Fibroblast of mammary gland (primary cell): ENCODE results near the gene ALDOC.

Experiments used
- DNase-seq: peaks from one replicate; pipeline ENCODE4 v3.0.0-alpha.2; 2010; ENCODE audit warnings: low read depth
- H3K4me3 ChIP-seq: 2 replicates; pipeline ENCODE4 v1.5.1; 2011; ENCODE audit warnings: low read depth, mild to moderate bottlenecking, low read length, moderate library complexity; ENCODE audit not compliant: control insufficient read depth
- TF ChIP-seq, protein P1 (sequence below): conservative IDR thresholded peaks from 2 replicates; pipeline ENCODE4 v1.5.1; 2011; ENCODE audit warnings: low read depth, low read length, inconsistent platforms; ENCODE audit not compliant: control insufficient read depth, insufficient read depth

ALDOC gene

DNA sequence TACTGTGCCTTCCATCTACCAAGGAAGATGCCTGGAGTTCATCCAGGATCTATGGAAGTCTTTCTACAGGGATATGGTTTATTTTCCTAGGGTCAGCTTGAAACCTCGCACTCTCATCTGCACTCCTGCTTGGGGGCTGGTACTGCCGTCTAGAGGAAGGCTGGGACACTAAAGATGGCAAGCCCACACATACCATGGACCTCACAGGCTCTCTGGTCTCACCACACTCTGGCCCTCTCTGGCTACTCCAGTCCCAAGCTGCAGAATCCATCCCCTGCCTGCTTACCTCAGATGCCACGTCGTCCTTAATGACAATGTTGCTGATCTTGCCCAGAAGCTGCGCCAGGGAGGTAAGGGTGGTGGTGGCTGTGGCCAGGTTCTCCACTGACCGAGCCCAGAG, 22.1 kb downstream of the ALDOC start:
- no peak overlapping the region for H3K4me3 ChIP-seq
- DNase-seq: no peak
- TF ChIP-seq, protein P1, sequence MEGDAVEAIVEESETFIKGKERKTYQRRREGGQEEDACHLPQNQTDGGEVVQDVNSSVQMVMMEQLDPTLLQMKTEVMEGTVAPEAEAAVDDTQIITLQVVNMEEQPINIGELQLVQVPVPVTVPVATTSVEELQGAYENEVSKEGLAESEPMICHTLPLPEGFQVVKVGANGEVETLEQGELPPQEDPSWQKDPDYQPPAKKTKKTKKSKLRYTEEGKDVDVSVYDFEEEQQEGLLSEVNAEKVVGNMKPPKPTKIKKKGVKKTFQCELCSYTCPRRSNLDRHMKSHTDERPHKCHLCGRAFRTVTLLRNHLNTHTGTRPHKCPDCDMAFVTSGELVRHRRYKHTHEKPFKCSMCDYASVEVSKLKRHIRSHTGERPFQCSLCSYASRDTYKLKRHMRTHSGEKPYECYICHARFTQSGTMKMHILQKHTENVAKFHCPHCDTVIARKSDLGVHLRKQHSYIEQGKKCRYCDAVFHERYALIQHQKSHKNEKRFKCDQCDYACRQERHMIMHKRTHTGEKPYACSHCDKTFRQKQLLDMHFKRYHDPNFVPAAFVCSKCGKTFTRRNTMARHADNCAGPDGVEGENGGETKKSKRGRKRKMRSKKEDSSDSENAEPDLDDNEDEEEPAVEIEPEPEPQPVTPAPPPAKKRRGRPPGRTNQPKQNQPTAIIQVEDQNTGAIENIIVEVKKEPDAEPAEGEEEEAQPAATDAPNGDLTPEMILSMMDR: no peak

GRCh38 chr17:28553000-28553505, 23.6 kb downstream of the ALDOC start:
- TF ChIP-seq, protein P1: no peak

GRCh38 chr17:28552176-28552999, 24.3 kb downstream of the ALDOC start, which contains the start of gene UNC119:
TSS of gene UNC119 (minus strand) at chr17:28552624. CDS start at chr17:28552557, 67 bp downstream.
- peak; percentile 37 for DNase-seq

More at GRCh38 chr17:28553000-28553505, 23.6 kb downstream of the ALDOC start:
- no peak overlapping the region for H3K4me3 ChIP-seq
- DNase-seq: no peak

DNA sequence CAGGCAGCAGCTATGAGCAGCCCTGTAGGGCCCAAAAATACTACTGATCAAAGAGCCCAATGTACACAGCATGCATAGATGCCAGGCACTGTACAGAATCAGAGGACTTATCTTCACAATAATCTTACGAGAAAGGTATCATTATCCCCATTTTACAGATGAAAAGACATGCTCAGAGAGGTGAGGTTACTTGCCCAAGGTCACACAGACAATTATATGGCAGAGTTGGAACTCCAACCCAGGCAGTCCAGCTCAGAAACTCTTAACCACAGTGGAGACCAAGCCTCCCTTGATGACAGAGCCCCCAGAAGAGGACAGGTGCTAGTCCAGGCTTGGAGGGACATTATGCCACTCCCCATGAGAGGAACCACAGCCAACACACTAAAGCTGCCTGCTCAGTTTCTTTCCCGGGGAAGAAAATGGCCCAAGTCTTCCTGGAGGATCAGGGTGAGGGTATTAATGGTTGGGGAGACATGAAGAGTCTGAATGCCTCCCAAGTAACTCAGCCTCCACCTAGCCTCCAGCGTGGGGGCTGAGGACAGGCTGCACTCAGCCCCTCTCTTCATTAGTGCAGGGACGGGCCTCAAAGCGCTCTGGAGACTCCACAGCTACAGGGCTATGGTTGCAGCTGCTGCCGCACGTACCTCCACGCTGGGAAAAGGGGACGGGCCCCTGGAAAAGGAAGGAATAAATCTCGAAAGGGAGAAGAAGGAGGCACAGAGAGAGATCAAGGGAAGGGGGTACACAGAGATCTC, 25.1 kb downstream of the ALDOC start:
- TF ChIP-seq, protein P1: no peak
- no peak for DNase-seq
- peak overlapping the region; percentile 57 for H3K4me3 ChIP-seq

More at GRCh38 chr17:28552176-28552999, 24.3 kb downstream of the ALDOC start, which contains the start of gene UNC119:
- H3K4me3 ChIP-seq: peak within 1 kb of the TSS; percentile 57
- TF ChIP-seq, protein P1: no peak

DNA sequence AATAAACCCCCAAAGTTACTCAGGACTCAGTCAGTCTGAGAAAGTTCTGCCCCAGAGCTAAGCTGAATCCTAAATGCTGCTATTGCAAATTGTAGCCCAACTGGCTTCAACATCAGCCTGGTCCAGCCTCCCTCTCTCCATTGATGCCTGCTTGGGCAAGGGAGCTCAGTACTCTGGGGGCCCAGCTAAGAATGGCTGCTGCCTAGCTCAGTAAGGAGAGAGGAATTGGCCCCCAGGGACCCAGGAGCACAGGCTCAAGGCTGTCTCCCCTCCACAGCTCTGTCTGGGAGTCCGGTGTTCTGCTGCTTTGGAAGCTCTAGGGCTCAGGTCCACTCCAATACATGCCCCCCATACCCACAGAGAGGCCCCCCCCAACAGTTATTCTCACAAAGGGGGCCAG, 25.8 kb downstream of the ALDOC start:
- no peak overlapping the region for H3K4me3 ChIP-seq
- TF ChIP-seq, protein P1: no peak
- DNase-seq: no peak

- DNase-seq: no peak
- TF ChIP-seq, protein P1: no peak
These were observed 27.2 kb downstream of the ALDOC start for GRCh38 chr17:28549236-28550132.

More at GRCh38 chr17:28549236-28550132, 27.2 kb downstream of the ALDOC start:
- H3K4me3 ChIP-seq: no peak overlapping the region
